ENCODE data around the gene AATK. TPM values are rescaled to one million over a fixed set of nuclear protein-coding genes. Genes with fewer than 3 reads are reported as not detected.

AATK gene
- total RNA-seq, 1 experiment from 2014 or later, result 24.2 TPM

DNA sequence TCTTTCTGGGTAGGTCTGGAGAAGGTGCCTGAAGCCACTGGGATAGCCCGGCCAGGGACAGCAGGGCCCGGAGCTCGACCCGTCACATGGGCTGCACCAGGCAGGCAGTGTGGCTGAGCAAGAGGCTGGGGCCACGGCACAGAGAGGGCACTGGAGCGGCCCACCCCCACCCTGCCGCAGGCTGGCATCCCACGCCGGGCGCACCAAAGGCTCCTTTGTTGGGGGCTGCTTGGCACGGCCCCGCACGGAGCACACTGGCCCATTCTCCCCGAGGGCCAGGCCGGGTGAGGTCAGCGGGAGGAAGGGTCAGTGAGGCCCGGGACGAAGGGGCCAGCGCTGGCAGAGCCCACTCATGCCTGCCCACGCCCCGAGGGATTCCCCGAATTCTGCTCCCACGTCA, 37.2 kb downstream of the AATK start:
- no peaks in the 10 kb centered on the region for H3K27me3 ChIP-seq
- no peak for DNase-seq
- H3K27ac ChIP-seq, result no peak overlapping the region
- H3K4me1 ChIP-seq, result peaks cover 16% of the 10 kb centered on the region
- H3K4me3 ChIP-seq, result no peak overlapping the region
- no peaks in the 10 kb centered on the region for H3K9me3 ChIP-seq (replicated peaks)
- H3K36me3 ChIP-seq, result no peaks in the 10 kb centered on the region

DNA sequence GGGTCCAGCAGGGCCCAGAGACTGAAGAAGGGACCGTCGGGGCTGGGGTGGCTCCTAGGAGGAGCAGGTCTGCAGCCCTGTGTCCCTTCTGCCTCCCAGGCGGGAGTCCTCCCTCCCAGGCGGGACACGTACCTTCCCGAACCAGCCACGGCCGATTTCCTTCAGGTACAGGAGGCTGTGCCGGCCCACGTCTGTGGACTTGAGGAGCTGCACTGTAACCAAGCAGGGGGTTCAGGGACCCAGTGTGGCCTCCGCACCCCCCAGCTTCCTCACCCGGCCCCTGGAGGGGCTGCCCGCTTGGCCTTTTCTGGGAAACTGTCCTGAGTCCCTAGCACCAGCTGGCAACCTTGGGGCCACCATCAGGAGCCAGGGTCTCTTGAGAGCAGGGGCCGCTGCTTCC, 37.7 kb downstream of the AATK start:
- H3K4me1 ChIP-seq, result peaks cover 16% of the 10 kb centered on the region
- no peak for DNase-seq

DNA sequence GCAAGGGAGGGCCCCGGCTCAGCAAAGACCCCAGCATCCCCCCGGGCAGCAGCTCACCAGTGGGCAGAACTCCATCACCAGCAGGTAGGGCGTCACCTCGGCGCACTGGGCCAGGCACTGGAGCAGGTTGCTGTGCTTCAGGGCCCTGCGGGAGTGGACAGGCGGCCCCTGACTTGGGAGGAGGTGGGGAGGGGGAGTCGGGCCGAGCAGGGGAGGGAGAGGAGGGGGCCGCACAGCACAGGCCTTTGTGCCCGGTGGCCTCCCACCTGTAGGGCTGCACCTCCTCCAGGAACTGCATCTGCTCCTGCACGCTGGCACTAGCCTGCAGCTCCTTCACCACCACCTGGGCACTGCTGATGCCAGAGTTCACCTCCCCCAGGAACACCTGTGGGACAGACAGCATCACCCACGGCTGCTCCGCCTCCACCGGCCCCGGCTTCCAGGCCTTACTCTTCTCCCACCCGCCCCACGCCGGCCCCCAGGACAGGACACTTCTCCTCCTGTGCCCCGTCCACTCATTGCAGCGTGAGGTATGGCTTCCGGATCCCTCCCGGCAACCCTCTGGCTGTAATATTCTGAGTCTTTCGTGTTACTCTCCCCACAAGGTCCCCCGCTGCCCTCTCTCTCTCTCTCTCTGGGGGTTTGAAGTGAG, 38.4 kb downstream of the AATK start:
- Histone ChIP-seq H3K36me3 (no peaks in the 10 kb centered on the region), H3K9me3 (replicated peaks) (no peaks in the 10 kb centered on the region), H3K4me3 (no peak overlapping the region), H3K4me1 (peaks cover 16% of the 10 kb centered on the region), H3K27ac (no peak overlapping the region), H3K27me3 (no peaks in the 10 kb centered on the region)
- DNase-seq, result no peak

More for the DNA sequence above, 37.7 kb downstream of the AATK start:
- no peaks in the 10 kb centered on the region for H3K27me3 ChIP-seq
- H3K4me3 ChIP-seq, result no peak overlapping the region
- no peaks in the 10 kb centered on the region for H3K36me3 ChIP-seq
- no peaks in the 10 kb centered on the region for H3K9me3 ChIP-seq (replicated peaks)
- no peak overlapping the region for H3K27ac ChIP-seq

DNA sequence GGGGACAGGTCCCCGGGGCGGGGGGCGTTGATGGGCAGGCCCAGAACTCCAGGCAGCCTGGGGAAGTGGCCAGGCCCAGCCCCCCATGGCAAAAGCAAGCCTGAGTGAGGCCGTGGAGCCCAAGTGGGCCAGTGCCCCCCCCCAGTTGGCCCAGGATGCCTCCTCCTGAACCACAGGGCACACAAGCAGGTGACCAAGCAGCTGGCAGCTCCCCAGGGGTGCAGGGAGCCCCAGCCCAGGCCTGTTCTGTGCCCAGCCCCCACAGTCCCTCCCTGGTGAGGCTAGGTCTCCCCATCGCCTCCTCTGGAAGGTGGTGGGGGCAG, 38.9 kb downstream of the AATK start:
- no peak for DNase-seq
- Histone ChIP-seq H3K4me3 (no peak overlapping the region), H3K27ac (no peak overlapping the region), H3K4me1 (peaks cover 16% of the 10 kb centered on the region), H3K27me3 (no peaks in the 10 kb centered on the region), H3K9me3 (replicated peaks) (no peaks in the 10 kb centered on the region), H3K36me3 (no peaks in the 10 kb centered on the region)

DNA sequence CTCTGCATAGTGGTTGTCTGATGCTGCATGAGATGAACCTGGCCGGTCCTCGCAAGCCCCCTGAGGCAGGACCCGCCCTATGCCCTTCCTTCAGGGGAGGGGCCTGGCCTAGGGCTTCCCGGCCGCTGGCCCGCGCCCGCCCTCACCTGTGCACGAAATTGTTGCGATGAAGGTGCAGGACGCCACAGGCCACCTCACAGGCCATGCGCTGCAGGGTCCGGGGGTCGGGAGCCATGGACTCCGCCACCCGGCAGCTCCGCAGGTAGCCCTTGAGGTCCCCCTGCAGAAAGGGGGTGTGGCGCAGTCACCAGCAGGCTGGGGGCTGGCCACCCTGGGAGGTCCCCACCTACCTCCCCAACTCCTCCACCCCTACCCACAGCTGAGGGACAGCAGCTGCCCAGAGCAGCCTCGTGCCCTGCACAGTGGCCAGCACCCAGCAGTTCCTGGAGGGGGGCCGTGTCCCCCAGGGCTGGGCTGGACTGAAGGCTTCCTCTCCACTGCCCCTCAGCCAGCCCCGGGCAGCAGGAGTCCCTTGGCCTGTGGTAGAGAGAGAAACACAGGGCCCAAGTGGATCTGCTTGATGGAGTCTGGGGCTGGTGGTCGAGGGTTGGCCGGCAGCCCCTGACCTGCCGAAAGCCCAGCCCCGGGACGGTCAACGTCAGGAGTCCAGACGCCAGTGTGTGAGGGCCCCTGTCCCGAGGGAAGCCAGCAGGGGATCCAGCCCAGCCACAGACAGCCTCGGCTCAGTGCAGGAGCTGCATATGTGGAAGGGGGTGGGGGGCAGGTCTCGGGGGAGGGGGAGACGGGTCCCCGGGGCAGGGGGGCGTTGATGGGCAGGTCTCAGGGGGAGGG, 39.5 kb downstream of the AATK start:
- Histone ChIP-seq H3K36me3 (peaks cover 4% of the 10 kb centered on the region; the same call in 1 of the 2 replicates), H3K4me3 (no peak overlapping the region), H3K9me3 (replicated peaks) (no peaks in the 10 kb centered on the region), H3K4me1 (peaks cover 16% of the 10 kb centered on the region), H3K27me3 (no peaks in the 10 kb centered on the region), H3K27ac (peak overlapping the region; percentile 70)
- peak; percentile 65 to 72 for DNase-seq

DNA sequence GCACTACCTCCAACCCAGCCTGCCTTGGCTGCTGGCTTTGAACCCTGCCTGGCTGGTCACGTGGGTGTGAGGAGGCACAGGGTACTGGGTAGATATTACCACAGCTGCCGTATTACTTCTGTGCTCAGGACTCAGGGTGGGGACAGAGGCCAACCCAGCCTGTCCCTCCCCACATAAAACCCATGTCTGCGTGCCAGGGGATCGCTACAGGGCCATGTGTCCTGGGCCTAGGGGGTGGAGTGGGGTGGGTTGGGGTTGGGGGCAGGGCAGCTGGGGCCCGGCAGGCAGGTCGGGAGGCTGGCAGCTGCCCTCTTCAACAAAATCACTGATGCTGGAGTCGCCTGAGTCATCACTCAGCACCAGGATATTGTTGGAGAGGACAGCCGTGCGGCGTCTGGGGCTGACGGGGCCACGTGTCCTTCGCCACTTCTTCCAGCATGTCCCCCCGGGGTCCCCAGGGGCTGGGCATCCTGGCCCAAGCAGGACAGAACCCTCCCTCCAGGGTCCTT, 40.4 kb downstream of the AATK start:
- no peaks in the 10 kb centered on the region for H3K27me3 ChIP-seq
- peak overlapping the region; percentile 70 for H3K27ac ChIP-seq
- H3K4me3 ChIP-seq, result no peak overlapping the region
- DNase-seq, result peak; percentile 87 to 88
- H3K36me3 ChIP-seq, result peaks cover 4% of the 10 kb centered on the region; the same call in 1 of the 2 replicates
- peaks cover 16% of the 10 kb centered on the region for H3K4me1 ChIP-seq
- no peaks in the 10 kb centered on the region for H3K9me3 ChIP-seq (replicated peaks)

DNA sequence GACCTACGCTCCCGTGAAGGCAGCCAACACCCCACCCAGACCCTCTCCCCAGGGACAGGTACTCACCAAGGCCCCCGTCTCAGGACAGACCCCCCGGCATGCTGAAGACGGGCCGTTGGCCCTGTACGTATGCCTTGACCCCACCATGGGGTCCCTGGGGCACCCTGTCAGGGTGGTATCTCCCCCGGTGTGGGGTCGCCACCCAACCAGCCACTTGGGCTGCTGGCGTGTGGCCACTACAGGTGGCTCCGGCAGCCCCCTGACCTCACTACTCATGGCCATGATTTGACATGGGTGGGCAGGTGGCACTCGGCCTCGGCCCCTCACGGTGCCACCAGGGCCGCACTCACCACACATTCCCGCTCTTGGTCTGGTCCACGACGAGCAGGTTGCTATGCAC, 41.6 kb downstream of the AATK start:
- Histone ChIP-seq H3K4me3 (no peak overlapping the region), H3K36me3 (peaks cover 8% of the 10 kb centered on the region; the same call in 1 of the 2 replicates), H3K27me3 (no peaks in the 10 kb centered on the region), H3K4me1 (peaks cover 16% of the 10 kb centered on the region), H3K27ac (no peak overlapping the region), H3K9me3 (replicated peaks) (no peaks in the 10 kb centered on the region)
- DNase-seq, result no peak

DNA sequence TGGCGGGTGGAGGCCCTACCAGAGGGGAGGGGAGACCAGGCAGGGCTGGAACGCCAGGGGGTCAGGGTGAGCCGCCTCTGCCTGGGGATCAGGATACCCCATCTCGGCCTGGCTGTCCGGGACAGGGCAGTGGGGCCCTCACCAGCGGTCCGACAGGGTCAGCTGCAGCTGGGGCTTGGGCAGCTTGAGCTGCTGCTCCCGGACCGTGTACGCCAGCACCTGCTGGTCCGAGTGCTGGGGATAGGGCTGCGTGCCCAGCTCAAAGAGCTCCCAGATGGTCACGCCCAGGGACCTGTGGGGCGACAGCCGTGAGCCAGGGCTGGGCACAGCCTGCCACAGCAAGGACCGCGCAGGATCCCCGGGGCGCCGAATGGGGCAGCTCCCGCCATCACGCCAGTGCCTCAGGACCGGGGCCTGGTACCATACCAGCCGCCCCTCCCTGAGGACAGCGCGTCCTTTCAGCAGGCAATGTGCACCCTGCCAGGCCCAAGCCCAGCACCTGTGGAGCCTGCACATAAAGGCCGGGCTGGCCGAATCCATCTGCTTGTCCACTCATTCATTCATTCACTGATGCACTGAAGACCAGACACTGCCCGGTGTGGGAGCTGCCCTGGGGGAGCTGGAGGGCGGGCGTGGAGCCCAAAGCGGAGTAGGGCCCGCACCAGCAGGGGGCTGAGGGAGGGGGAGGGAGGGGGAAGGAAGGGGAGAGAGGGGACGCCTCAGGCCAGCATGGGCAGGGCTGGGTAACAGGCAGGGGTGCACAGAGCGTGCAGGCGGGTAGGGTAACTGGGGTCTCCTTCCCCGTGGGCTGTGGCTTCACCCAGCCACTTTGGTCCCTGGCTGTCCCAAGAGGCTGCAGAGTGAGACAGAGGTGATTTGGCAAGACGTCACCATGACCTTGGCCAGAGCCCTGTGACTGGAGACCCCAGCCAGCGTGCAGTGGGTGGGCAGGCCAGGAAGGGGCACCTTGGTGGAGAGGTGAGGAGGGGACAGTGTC, 42.7 kb downstream of the AATK start:
- Histone ChIP-seq H3K4me1 (peaks cover 16% of the 10 kb centered on the region), H3K9me3 (replicated peaks) (no peaks in the 10 kb centered on the region), H3K27ac (no peak overlapping the region), H3K4me3 (no peak overlapping the region), H3K27me3 (no peaks in the 10 kb centered on the region), H3K36me3 (peaks cover 8% of the 10 kb centered on the region; the same call in 1 of the 2 replicates)
- DNase-seq, result no peak

DNA sequence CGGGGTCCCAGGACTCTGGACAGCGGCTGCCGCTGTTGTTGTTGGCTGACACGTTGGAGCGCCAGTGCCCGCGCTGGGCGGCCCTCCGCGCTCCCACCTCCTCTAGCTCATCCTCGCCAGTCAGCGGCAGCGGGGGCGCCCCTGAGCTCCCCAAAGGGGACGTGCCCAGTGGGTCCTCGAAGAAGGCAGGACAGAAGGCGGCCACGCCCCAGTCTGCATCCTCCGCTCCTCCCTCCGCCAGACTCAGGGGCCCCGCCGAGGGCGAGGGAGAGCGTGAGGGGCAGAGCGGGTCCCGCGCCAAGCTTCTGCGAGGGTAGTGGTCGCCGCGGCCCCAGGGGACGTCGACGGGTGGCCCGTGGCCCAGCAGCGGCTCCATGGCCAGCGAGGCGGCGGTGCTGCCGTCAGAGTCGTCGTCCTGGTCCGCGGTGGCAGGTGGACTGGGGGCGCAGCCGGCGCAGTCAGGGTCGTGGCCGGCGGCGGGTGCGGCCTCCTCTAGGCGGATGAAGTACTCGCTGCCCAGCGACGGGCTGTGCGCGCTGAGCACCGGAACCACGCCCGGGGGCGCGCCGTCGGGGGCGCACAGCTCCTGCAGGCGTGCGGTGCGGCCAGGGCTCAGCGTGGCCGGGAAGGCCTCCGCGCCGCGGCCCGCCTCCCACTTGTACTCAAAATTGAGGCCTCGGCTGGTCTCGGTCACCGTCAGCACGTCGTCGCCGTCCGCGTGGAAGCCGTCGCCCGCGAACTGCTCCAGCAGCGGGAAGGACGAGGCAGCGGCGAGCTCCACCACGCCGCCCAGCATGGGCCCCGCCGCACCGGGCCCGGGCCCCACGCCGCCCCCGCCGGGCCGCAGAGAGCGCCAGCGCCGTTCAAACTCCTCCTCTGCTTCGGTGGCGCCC, 43.9 kb downstream of the AATK start:
- H3K27me3 ChIP-seq, result no peaks in the 10 kb centered on the region
- peaks cover 16% of the 10 kb centered on the region for H3K4me1 ChIP-seq
- no peak overlapping the region for H3K27ac ChIP-seq
- H3K36me3 ChIP-seq, result peaks cover 8% of the 10 kb centered on the region; the same call in 1 of the 2 replicates
- no peak for DNase-seq
- no peaks in the 10 kb centered on the region for H3K9me3 ChIP-seq (replicated peaks)
- H3K4me3 ChIP-seq, result no peak overlapping the region

DNA sequence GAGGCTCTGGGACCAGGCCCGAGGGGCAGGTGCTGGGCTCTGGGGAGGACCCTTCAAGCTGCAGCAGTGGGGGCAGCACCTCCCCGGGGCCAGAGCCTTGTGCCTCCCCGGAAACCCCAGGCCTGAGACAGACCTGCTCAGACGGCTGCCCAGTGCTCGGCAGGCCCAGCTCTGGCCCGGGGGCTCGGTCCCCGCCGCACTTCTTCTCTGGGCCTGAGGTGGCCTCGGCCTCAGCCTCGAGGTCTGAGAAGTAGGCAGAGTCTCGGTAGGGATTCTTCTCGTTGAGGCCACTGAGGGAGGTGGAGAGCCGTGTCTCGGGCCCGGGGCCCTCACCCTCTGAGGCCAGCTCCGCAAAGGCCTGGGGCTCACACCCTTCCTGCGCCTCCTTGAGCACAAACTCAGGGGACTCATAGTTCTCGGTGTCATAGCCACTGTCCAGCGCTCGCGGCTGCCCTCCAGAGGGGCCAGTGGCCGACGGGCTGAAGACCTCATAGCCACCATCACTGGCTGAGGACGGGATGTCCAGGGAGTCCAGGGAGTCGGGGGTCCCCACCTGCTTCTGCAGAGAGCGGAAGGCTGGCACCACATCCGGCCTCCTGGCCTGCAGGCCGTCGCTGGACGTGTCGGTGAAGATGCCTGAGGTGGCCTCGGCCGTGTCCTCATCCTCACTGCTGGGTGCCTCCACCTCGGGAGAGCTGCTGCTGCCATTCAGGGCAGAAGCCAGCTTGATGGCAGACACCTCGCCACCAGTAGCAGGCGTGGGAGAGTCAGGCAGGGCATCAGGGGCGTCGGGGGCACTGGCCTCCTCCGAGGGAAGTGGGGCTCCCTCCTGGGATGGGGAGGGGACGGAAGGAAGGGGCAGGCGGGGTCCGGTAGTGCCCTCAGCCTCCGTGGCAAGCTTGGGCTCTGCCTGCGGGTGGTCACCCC, 45.1 kb downstream of the AATK start:
- H3K36me3 ChIP-seq, result peaks cover 8% of the 10 kb centered on the region; the same call in 1 of the 2 replicates
- H3K27ac ChIP-seq, result no peak overlapping the region
- peaks cover 7% of the 10 kb centered on the region for H3K4me1 ChIP-seq
- no peak overlapping the region for H3K4me3 ChIP-seq
- no peaks in the 10 kb centered on the region for H3K9me3 ChIP-seq (replicated peaks)
- H3K27me3 ChIP-seq, result no peaks in the 10 kb centered on the region
- no peak for DNase-seq

DNA sequence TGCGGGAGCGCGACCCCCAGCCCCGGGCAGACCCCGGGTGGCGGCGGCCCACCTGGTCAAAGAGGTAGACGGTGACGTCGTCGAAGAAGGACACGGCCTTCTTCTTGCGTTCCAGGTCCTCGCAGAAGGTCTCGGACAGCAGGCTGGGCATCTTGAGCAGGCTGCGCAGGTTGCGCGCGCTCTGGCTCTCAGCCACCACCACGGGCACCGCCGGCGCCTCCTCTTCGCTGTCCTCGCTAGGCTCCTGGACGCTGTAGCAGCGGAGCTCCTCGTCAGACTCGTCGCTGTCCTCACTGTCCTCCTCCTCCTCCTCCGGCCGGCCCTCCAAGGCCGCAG, 45.9 kb downstream of the AATK start:
- Histone ChIP-seq H3K9me3 (replicated peaks) (no peaks in the 10 kb centered on the region), H3K4me1 (peaks cover 1% of the 10 kb centered on the region), H3K27me3 (no peaks in the 10 kb centered on the region), H3K36me3 (peaks cover 8% of the 10 kb centered on the region; the same call in 1 of the 2 replicates), H3K27ac (no peak overlapping the region), H3K4me3 (no peak overlapping the region)
- DNase-seq, result no peak

DNA sequence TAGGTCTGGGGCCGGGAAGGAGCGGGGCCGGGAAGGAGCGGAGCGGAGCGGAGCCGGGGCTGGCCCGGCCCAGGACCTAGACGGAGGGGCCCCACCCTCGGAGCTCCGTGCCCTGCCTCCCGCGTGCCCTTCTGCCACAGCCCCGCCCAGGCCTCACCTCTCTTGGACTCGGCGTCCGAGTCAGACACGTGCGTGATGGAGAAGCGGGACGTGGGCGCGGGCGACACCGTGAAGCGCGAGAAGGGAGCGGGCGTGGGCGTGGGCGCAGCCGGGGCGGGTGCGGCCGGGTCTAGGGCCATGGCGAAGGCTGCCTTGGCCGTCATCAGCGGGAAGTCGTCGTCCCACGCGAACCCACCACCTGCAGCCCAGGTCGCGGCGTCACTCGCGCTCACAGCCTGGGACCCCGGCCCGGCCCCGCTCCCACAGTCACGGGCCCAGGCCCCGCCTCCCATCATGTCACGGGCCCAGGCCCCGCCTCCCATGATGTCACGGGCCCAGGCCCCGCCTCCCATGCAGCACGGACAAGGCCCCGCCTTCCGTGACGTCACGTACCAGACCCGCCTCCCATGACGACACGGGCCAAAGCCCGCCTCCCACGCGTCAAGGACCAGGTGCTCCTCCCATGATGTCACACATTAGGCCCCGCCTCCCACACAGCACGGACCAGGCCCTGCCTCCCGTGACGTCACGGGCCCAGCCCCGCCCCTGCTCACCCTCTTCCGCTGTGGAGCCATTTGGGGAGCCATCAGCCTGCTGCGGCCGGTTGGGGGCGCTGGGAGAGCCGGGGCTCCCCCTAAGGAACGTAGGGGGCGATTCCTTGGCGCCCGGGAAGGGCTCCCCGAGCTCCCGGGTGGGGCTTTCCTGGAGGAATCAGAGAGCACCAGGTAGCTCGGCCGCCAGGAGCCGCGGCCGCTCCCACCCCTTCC, 46.5 kb downstream of the AATK start:
- Histone ChIP-seq H3K27ac (no peak overlapping the region), H3K4me3 (no peak overlapping the region)
- peak; percentile 72 to 84 for DNase-seq

More for the DNA sequence above, 46.5 kb downstream of the AATK start:
- no peaks in the 10 kb centered on the region for H3K27me3 ChIP-seq
- H3K9me3 ChIP-seq (replicated peaks), result no peaks in the 10 kb centered on the region
- peaks cover 2% of the 10 kb centered on the region; the same call in 1 of the 2 replicates for H3K4me1 ChIP-seq
- peaks cover 8% of the 10 kb centered on the region; the same call in 1 of the 2 replicates for H3K36me3 ChIP-seq
